ENCODE data around the gene PHAX. TPM values are rescaled to one million over a fixed set of nuclear protein-coding genes. Genes with fewer than 3 reads are reported as not detected.
"Not testable (repeated sequence)": the region's sequence is repeated elsewhere in the genome, so short reads cannot be mapped to it uniquely, and the experiment has no call there.

Gene PHAX
- polyA plus RNA-seq, 1 experiment = 61.0 TPM

GRCh38 chr5:126594748-126595485 lies 5.8 kb upstream of the PHAX start, which contains the start of gene ALDH7A1:
TSS of gene ALDH7A1 (minus strand) at chr5:126595219. CDS start at chr5:126595198, 21 bp downstream.
- H3K27ac ChIP-seq (ENCODE audit: low read depth, low read length) = peak within 1 kb of the TSS; percentile 87
- POLR2A ChIA-PET = interaction anchor here (0.7 to 1.3 kb wide), 5 partner anchors 11 to 200 kb away, joined by 3 to 8 read pairs (median 4); no protein-coding TSS in a partner anchor
- peak; percentile 70 for DNase-seq (ENCODE audit: low read depth, low spot score)
- peak; percentile 62 for TF ChIP-seq CTCF (IDR thresholded peaks at IDR 0.05; ENCODE audit: low read depth, low read length)
- peak within 1 kb of the TSS; percentile 73 for H3K4me3 ChIP-seq (ENCODE audit: low read depth, low read length)
- H3K9me3 ChIP-seq (ENCODE audit: control insufficient read depth, insufficient read depth, low read length) = peaks cover 2% of the 10 kb centered on the region; the same call in 1 of the 2 replicates
- CTCF ChIA-PET = interaction anchor here (0.6 to 2.7 kb wide), 9 partner anchors 23 to 257 kb away, joined by 3 to 24 read pairs (median 4); no protein-coding TSS in a partner anchor
- H3K27me3 ChIP-seq (ENCODE audit: control insufficient read depth, insufficient read depth, low read length) = no peaks in the 10 kb centered on the region

GRCh38 chr5:126595486-126596083 lies 5.2 kb upstream of the PHAX start:
- Histone ChIP-seq H3K4me3 (ENCODE audit: low read depth, low read length) (peak overlapping the region; percentile 73), H3K27ac (ENCODE audit: low read depth, low read length) (peak overlapping the region; percentile 87), H3K9me3 (ENCODE audit: control insufficient read depth, insufficient read depth, low read length) (peaks cover 3% of the 10 kb centered on the region), H3K27me3 (ENCODE audit: control insufficient read depth, insufficient read depth, low read length) (no peaks in the 10 kb centered on the region)
- no peak for TF ChIP-seq CTCF (IDR thresholded peaks at IDR 0.05; ENCODE audit: low read depth, low read length)
- CTCF ChIA-PET = interaction anchor here (0.6 to 2.7 kb wide), 7 partner anchors 22 to 257 kb away, joined by 3 to 24 read pairs (median 4); no protein-coding TSS in a partner anchor
- no peak for DNase-seq (ENCODE audit: low read depth, low spot score)
- POLR2A ChIA-PET = interaction anchor here (0.7 to 1.3 kb wide), 4 partner anchors 10 to 199 kb away, joined by 3 to 8 read pairs (median 4); no protein-coding TSS in a partner anchor

- Histone ChIP-seq H3K27ac (ENCODE audit: low read depth, low read length) (no peak overlapping the region), H3K27me3 (ENCODE audit: control insufficient read depth, insufficient read depth, low read length) (no peaks in the 10 kb centered on the region), H3K9me3 (ENCODE audit: control insufficient read depth, insufficient read depth, low read length) (peaks cover 3% of the 10 kb centered on the region), H3K4me3 (ENCODE audit: low read depth, low read length) (no peak overlapping the region)
- DNase-seq (ENCODE audit: low read depth, low spot score) = peak; percentile 51
- POLR2A ChIA-PET = no interaction called here
- TF ChIP-seq CTCF (IDR thresholded peaks at IDR 0.05; ENCODE audit: low read depth, low read length) = no peak
- CTCF ChIA-PET = interaction anchor here (1.0 to 1.5 kb wide), 2 partner anchors 183 to 259 kb away, joined by 3 to 5 read pairs; no protein-coding TSS in a partner anchor
Observed at GRCh38 chr5:126597156-126597555, 3.6 kb upstream of the PHAX start.

GRCh38 chr5:126599499-126599898 lies 1.2 kb upstream of the PHAX start:
- ChIA-PET POLR2A (no interaction called here), CTCF (interaction anchor here (0.5 to 2.3 kb wide), 3 partner anchors 60 to 315 kb away, joined by 5 to 12 read pairs (median 6); no protein-coding TSS in a partner anchor)
- Histone ChIP-seq H3K27me3 (ENCODE audit: control insufficient read depth, insufficient read depth, low read length) (no peaks in the 10 kb centered on the region), H3K27ac (ENCODE audit: low read depth, low read length) (no peak overlapping the region), H3K4me3 (ENCODE audit: low read depth, low read length) (no peak overlapping the region), H3K9me3 (ENCODE audit: control insufficient read depth, insufficient read depth, low read length) (peaks cover 3% of the 10 kb centered on the region)
- DNase-seq (ENCODE audit: low read depth, low spot score) = no peak
- TF ChIP-seq CTCF (IDR thresholded peaks at IDR 0.05; ENCODE audit: low read depth, low read length) = no peak

- POLR2A ChIA-PET; H3K27me3 ChIP-seq (ENCODE audit: control insufficient read depth, insufficient read depth, low read length); DNase-seq (ENCODE audit: low read depth, low spot score); H3K9me3 ChIP-seq (ENCODE audit: control insufficient read depth, insufficient read depth, low read length): not testable (repeated sequence)
- Histone ChIP-seq H3K27ac (ENCODE audit: low read depth, low read length) (peak overlapping the region; percentile 57), H3K4me3 (ENCODE audit: low read depth, low read length) (peak overlapping the region; percentile 32; the same call in 1 of the 2 replicates)
- CTCF ChIA-PET = interaction anchor here (0.7 to 3.9 kb wide), 14 partner anchors 8 to 1565 kb away, joined by 3 to 41 read pairs (median 6); no protein-coding TSS in a partner anchor
Observed at GRCh38 chr5:126599971-126600630, 646 bp upstream of the PHAX start.

Measured in AG04450 (cell line).